GM12801 (cell line): ENCODE data around the gene CDO1.

Experiments used
- TF ChIP-seq, protein P1 (sequence below): IDR thresholded peaks from one replicate; pipeline ENCODE4 v1.5.1; 2011; ENCODE audit warnings: control low read depth; ENCODE audit not compliant: insufficient read length; ENCODE audit errors: extremely low read depth

The CDO1 gene

DNA sequence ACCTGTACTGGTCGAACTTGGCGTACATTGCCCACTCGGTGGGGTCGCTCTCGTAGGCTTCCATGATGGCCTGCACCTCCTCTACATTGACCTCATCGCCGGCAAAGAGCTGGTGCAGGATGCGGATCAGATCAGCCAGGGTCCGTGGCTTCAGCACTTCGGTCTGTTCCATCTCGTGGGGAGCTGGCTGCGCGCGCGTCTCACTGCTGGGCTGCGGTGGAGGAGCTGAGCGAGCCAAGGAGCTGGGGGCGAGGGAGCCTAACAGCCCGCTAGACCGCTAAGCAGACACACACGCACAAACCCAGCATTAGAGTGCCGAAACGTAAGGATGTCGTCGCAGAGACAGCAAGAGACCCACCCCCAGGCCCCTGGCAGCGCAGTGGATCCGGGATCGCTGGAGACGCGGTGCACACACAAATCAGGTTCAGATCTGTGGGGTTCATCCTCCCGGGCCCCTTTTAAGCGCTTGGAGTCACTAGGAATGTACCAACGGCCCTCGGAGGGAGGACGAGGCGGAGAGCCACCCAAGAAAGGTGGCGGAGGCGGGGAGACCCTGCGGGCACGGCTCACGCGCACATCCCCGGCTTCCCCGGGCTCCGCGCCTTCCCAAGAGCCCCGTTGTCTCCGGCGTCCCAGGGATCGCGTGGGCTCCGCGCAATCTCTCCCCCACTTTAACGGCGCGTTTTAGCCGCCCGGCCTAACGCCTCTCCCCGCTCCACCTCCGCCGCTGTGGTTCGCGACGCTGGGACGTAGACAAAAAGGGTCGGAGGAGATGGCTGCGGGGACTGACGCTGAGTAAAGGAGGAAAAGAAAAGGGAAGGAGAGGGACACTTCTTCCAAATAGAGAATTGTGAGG is at the start of gene CDO1:
Gene CDO1 (minus strand): TSS at position 434 of the 856 bp plus-strand sequence. CDS start 262 bp downstream, at position 172.
- TF ChIP-seq, protein P1, sequence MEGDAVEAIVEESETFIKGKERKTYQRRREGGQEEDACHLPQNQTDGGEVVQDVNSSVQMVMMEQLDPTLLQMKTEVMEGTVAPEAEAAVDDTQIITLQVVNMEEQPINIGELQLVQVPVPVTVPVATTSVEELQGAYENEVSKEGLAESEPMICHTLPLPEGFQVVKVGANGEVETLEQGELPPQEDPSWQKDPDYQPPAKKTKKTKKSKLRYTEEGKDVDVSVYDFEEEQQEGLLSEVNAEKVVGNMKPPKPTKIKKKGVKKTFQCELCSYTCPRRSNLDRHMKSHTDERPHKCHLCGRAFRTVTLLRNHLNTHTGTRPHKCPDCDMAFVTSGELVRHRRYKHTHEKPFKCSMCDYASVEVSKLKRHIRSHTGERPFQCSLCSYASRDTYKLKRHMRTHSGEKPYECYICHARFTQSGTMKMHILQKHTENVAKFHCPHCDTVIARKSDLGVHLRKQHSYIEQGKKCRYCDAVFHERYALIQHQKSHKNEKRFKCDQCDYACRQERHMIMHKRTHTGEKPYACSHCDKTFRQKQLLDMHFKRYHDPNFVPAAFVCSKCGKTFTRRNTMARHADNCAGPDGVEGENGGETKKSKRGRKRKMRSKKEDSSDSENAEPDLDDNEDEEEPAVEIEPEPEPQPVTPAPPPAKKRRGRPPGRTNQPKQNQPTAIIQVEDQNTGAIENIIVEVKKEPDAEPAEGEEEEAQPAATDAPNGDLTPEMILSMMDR, result no peak

GRCh38 chr5:115859378-115859777 is 42.9 kb upstream of the CDO1 start:
- TF ChIP-seq, protein P1, result no peak

GRCh38 chr5:115858396-115858795 is 41.9 kb upstream of the CDO1 start:
- TF ChIP-seq, protein P1, result no peak

DNA sequence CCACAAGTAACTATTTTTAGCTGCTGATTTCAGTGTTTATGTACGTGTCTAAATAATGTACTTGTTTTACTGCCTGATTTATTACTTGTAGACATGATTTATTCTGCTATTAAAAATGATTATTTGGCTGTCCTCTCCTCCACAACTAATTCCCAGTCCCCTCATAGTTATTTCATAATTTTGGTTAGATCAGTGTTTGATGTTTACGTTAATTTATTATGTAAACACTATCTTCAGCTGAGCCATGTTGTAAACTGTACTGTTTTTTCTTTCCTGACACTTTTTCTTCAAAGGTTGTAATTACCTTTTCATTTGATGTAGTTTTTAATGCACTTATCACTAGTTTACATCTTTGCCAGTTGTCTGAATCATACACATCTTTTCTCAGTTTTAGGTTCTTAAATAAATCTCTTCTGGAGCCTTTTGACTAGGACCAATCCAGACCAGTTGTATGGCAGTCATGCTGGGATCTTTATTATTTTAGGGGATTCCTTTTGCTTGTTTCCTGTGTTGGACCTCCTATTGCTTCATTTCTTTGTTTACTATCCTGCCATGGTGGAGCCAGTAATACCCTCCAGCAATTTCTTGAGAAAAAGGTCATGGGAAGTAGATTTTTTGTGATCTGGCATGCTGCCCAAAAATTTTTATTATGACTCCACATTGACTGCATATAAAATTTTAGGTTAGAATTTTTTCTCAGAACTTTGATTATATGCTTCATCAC is 41.3 kb upstream of the CDO1 start:
- TF ChIP-seq, protein P1, result no peak

GRCh38 chr5:115857057-115857479 is 40.6 kb upstream of the CDO1 start:
- TF ChIP-seq, protein P1, result no peak

DNA sequence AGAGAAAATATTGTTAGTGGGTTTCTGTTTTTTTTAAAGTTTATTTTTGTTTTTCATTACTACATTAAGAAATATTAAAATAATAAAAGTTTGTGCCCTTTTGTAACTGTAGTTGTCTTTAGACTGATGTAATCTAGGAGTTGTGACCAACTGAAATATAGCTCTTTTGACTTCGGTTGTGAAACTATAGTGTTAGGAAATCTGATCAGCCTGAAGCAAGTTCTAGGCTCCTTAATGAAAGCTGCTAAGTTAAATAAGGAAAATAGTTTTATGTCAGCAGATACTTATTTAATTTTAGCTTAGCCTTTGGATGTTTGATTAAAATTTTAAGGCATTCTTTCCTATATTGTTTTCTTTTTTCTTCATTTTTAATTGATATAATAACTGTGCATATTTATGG is 39.5 kb upstream of the CDO1 start:
- TF ChIP-seq, protein P1, result no peak

- TF ChIP-seq, protein P1, result no peak
Measured at GRCh38 chr5:115854139-115854538, 37.7 kb upstream of the CDO1 start.
